Keratinocyte (primary cell): ENCODE data around the gene ENPP1. TPM values are rescaled to one million over a fixed set of nuclear protein-coding genes. Genes with fewer than 3 reads are reported as not detected.

Experiments
- DNase-seq: peaks from one replicate; pipeline ENCODE4 v3.0.0-alpha.2; 2011; ENCODE audit warnings: low read depth, missing footprints, low spot score
- FAIRE-seq: peaks from 2 replicates; lab custom pipeline; 2011; peaks lifted over from hg19 to GRCh38; lab: Jason Lieb, UNC
- H2AFZ ChIP-seq: 2 replicates; pipeline ENCODE4 v1.6.0; 2012; ENCODE audit warnings: low read length, control low read depth, inconsistent platforms; ENCODE audit not compliant: control insufficient read depth
- H3K27ac ChIP-seq: 2 replicates; pipeline ENCODE4 v1.5.1; 2011; ENCODE audit warnings: low read length; ENCODE audit not compliant: control insufficient read depth, insufficient read depth
- H3K27me3 ChIP-seq: 3 replicates; pipeline ENCODE4 v1.6.0; 2011; ENCODE audit warnings: low read length; ENCODE audit not compliant: control insufficient read depth, insufficient read depth; ENCODE audit errors: extremely low read depth
- H3K36me3 ChIP-seq, 2 experiments: 2 replicates in 1 of 2; 3 replicates in 1 of 2; pipeline ENCODE4 v1.5.1; 2011; ENCODE audit warnings: low read length in 2 of 2, mild to moderate bottlenecking in 1 of 2; ENCODE audit not compliant: control insufficient read depth in 2 of 2, insufficient read depth in 2 of 2; ENCODE audit errors: extremely low read depth in 1 of 2
- H3K4me1 ChIP-seq: 3 replicates; pipeline ENCODE4 v1.5.1; 2011; ENCODE audit warnings: low read length; ENCODE audit not compliant: control insufficient read depth, insufficient read depth; ENCODE audit errors: extremely low read depth
- H3K4me2 ChIP-seq: 3 replicates; pipeline ENCODE4 v1.6.0; 2011; ENCODE audit warnings: low read depth, low read length; ENCODE audit not compliant: control insufficient read depth, insufficient read depth; ENCODE audit errors: extremely low read depth
- H3K4me3 ChIP-seq, 3 experiments: fragments of 200-600 bp in 1 of 3; sonication (generic) in 1 of 3; 2 replicates in 2 of 3; 3 replicates in 1 of 3; pipeline ENCODE4 v1.5.1; 2011 to 2016; ENCODE audit warnings: low read length in 3 of 3, mild to moderate bottlenecking in 3 of 3, control low read depth in 2 of 3, inconsistent platforms in 1 of 3, low read depth in 1 of 3, mixed read lengths in 1 of 3, mixed run types in 1 of 3, moderate library complexity in 1 of 3; ENCODE audit not compliant: control insufficient read depth in 2 of 3, insufficient read depth in 2 of 3; ENCODE audit errors: extremely low read depth in 1 of 3
- H3K79me2 ChIP-seq: 2 replicates; pipeline ENCODE4 v1.6.0; 2012; ENCODE audit warnings: low read length; ENCODE audit not compliant: control insufficient read depth, insufficient read depth
- H3K9ac ChIP-seq: 3 replicates; pipeline ENCODE4 v1.6.0; 2011; ENCODE audit warnings: low read length; ENCODE audit not compliant: control insufficient read depth, insufficient read depth; ENCODE audit errors: extremely low read depth
- H3K9me1 ChIP-seq: 3 replicates; pipeline ENCODE4 v1.6.0; 2011; ENCODE audit warnings: low read length; ENCODE audit not compliant: control insufficient read depth, insufficient read depth; ENCODE audit errors: extremely low read depth
- H3K9me3 ChIP-seq: 2 replicates; pipeline ENCODE4 v1.5.1; 2012; ENCODE audit warnings: low read depth, low read length; ENCODE audit not compliant: control insufficient read depth
- H4K20me1 ChIP-seq: 3 replicates; pipeline ENCODE4 v1.6.0; 2011; ENCODE audit warnings: low read length; ENCODE audit not compliant: control insufficient read depth, insufficient read depth; ENCODE audit errors: extremely low read depth
- CTCF ChIP-seq, 3 experiments: IDR thresholded peaks in 1 of 3; conservative IDR thresholded peaks in 1 of 3; optimal IDR thresholded peaks in 1 of 3; 2 replicates in 2 of 3; 3 replicates in 1 of 3; pipeline versions ENCODE3 to v1.5.1; 2011; ENCODE audit warnings: low read length in 3 of 3, mild to moderate bottlenecking in 3 of 3, moderate library complexity in 2 of 3, control low read depth in 1 of 3, inconsistent platforms in 1 of 3; ENCODE audit not compliant: insufficient read depth in 2 of 3; ENCODE audit errors: extremely low read depth in 1 of 3
- EZH2 ChIP-seq: IDR thresholded peaks from one replicate; pipeline ENCODE4 v1.6.1; 2012; ENCODE audit warnings: inconsistent platforms, mild to moderate bottlenecking, low read length, moderate library complexity
- dilution Hi-C: fragments of 300-500 bp; cut with MboI; formaldehyde crosslinking; loops from one replicate; pipeline ENCODE4 v1.7.0; 2020; ENCODE audit warnings: low sequenced_read_pairs; ENCODE audit not compliant: extremely low pct_ligation_motif_present
- polyA plus RNA-seq, 5 experiments: library from polyadenylated mRNA; depleted of rRNA in 3 of 5; stranded (reverse) in 3 of 5; stranded (forward) in 1 of 5; unstranded in 1 of 5; fragments of >200 nt; gene quantifications; 1 replicate in 1 of 5; 2 replicates in 3 of 5; 3 replicates in 1 of 5; pipeline versions ENCODE4 v1.2.1 to v1.2.3, GENCODE V29; 2011 to 2012; ENCODE audit warnings: missing spikeins in 2 of 5, low read depth in 1 of 5, low replicate concordance in 1 of 5

Gene ENPP1
- polyA plus RNA-seq, 1 donor (not counting 4 experiments of a cell fraction or from before 2014, with no cell fraction given) = 0.34 TPM

DNA sequence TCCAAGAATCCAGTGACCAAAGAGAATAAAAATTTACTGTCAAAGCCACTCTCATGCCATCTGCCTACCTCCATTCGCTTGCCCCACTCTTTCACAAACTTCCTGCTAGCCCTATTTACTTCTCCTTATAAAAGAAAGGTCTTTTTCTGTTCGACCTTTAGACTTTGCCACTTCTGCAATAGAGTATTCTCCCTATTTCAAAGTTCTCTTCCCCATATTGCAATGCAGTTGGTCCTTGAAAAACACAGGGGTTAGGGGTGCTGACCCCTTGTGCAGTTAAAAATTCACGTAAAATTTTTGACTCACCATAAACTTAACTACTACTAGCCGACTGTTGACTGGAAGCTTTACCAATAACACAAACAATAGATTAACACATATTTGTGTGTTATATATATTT is 128.3 kb downstream of the ENPP1 start:
- Histone ChIP-seq H3K9ac (no peak overlapping the region), H4K20me1 (no peaks in the 10 kb centered on the region), H3K27ac (no peak overlapping the region), H3K27me3 (no peaks in the 10 kb centered on the region), H3K36me3 (no peaks in the 10 kb centered on the region), H2AFZ (no peak overlapping the region), H3K4me2 (no peak overlapping the region), H3K9me3 (no peaks in the 10 kb centered on the region), H3K4me3 (no peak overlapping the region), H3K9me1 (no peaks in the 10 kb centered on the region), H3K4me1 (no peaks in the 10 kb centered on the region), H3K79me2 (no peaks in the 10 kb centered on the region)
- TF ChIP-seq CTCF (optimal IDR thresholded peaks at IDR 0.05 in 1 of 3, IDR thresholded peaks at IDR 0.05 in 1 of 3, conservative IDR thresholded peaks at IDR 0.05 in 1 of 3; ENCODE audit: extremely low read depth in 1 of 3, insufficient read depth in 2 of 3, low read length in 3 of 3) = no peak
- no peak for TF ChIP-seq EZH2
- FAIRE-seq (no peak), DNase-seq (no peak)
- dilution Hi-C loops = no loop called here

- no peak for FAIRE-seq
- Histone ChIP-seq H3K4me2 (no peak overlapping the region), H3K4me1 (no peaks in the 10 kb centered on the region), H3K36me3 (no peaks in the 10 kb centered on the region), H2AFZ (no peak overlapping the region), H3K9me1 (no peaks in the 10 kb centered on the region), H3K27me3 (no peaks in the 10 kb centered on the region), H3K9me3 (no peaks in the 10 kb centered on the region), H3K27ac (no peak overlapping the region), H3K4me3 (no peak overlapping the region), H3K79me2 (no peaks in the 10 kb centered on the region), H3K9ac (no peak overlapping the region), H4K20me1 (no peaks in the 10 kb centered on the region)
- TF ChIP-seq EZH2 = no peak
- no peak for TF ChIP-seq CTCF (optimal IDR thresholded peaks at IDR 0.05 in 1 of 3, IDR thresholded peaks at IDR 0.05 in 1 of 3, conservative IDR thresholded peaks at IDR 0.05 in 1 of 3; ENCODE audit: extremely low read depth in 1 of 3, insufficient read depth in 2 of 3, low read length in 3 of 3)
- no peak for DNase-seq
- dilution Hi-C loops = no loop called here
Measured at GRCh38 chr6:131937226-131937625, 129.4 kb downstream of the ENPP1 start.
